Ovary (tissue), 3 donors: ENCODE measurements around the gene DBF4B.

Experiments used
- EP300 ChIP-seq: sonication (generic); formaldehyde crosslinking; IDR thresholded peaks from one replicate; pipeline ENCODE4 v1.6.1; 2017; ENCODE audit warnings: antibody characterized with exemption
- POLR2A ChIP-seq: fragments of 450-650 bp; IDR thresholded peaks from one replicate; pipeline ENCODE4 v1.6.1; 2017; ENCODE audit warnings: antibody characterized with exemption, mild to moderate bottlenecking, moderate library complexity
- TF ChIP-seq, protein P1 (sequence below), 3 donors: fragments of 450-650 bp in 2 of 3; fragments of 200-600 bp in 1 of 3; IDR thresholded peaks; one replicate each; pipeline versions ENCODE4 v1.5.1 to v1.8.0; 2016 to 2022; ENCODE audit warnings: antibody characterized with exemption in 3 of 3, mild to moderate bottlenecking in 1 of 3
- donor health status: DM: no; HTN: no; CAD: no.

DNA sequence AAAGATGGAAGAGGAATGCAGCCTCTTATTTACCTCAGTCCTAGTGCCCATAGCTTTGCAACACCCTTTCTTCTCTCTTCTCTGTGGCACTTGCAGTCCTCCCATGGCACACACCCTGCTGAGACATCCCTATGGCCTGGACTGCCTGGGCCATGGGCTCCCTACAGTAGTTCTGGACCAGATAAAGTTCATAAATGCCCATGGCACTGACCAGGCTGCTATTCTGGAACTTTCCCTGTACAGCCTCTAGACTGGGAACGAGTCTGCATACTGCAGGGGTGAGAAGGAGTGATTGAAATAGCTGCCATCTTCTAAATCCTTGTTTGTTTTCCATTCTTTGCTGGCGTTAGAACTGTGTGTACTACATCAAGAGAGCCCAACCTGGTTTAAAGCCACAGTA lies 25.8 kb downstream of the DBF4B start:
- no peak for TF ChIP-seq EP300
- TF ChIP-seq, protein P1, sequence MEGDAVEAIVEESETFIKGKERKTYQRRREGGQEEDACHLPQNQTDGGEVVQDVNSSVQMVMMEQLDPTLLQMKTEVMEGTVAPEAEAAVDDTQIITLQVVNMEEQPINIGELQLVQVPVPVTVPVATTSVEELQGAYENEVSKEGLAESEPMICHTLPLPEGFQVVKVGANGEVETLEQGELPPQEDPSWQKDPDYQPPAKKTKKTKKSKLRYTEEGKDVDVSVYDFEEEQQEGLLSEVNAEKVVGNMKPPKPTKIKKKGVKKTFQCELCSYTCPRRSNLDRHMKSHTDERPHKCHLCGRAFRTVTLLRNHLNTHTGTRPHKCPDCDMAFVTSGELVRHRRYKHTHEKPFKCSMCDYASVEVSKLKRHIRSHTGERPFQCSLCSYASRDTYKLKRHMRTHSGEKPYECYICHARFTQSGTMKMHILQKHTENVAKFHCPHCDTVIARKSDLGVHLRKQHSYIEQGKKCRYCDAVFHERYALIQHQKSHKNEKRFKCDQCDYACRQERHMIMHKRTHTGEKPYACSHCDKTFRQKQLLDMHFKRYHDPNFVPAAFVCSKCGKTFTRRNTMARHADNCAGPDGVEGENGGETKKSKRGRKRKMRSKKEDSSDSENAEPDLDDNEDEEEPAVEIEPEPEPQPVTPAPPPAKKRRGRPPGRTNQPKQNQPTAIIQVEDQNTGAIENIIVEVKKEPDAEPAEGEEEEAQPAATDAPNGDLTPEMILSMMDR (IDR thresholded peaks at IDR 0.05): no peak
- TF ChIP-seq POLR2A: no peak
